Kidney (tissue), 14 donors: ENCODE results near the gene NHSL2. TPM values are rescaled to one million over a fixed set of nuclear protein-coding genes. Genes with fewer than 3 reads are reported as not detected.

Source experiments
- DNase-seq, 5 donors: peaks; one replicate each; pipeline ENCODE4 v3.0.0-alpha.2; 2013 to 2020
- FAIRE-seq: peaks from 2 replicates; lab custom pipeline; 2012; peaks lifted over from hg19 to GRCh38; lab: Jason Lieb, UNC
- H3K27ac ChIP-seq, 2 donors: one replicate each; pipeline ENCODE4 v1.7.0; 2013; ENCODE audit warnings: low read depth in 2 of 2, low read length in 2 of 2, inconsistent platforms in 1 of 2
- H3K27me3 ChIP-seq: one replicate; pipeline ENCODE4 v1.7.1; 2013; ENCODE audit warnings: low read length, inconsistent platforms; ENCODE audit not compliant: control insufficient read depth, insufficient read depth
- H3K36me3 ChIP-seq, 3 donors: one replicate each; pipeline versions ENCODE4 v1.7.0 to v1.7.1; 2013; ENCODE audit warnings: low read length in 3 of 3, control low read depth in 1 of 3, inconsistent platforms in 1 of 3; ENCODE audit not compliant: insufficient read depth in 3 of 3, control insufficient read depth in 2 of 3
- H3K4me1 ChIP-seq, 3 donors: one replicate each; pipeline versions ENCODE4 v1.7.0 to v1.7.1; 2013; ENCODE audit warnings: low read length in 3 of 3, inconsistent platforms in 1 of 3, low read depth in 1 of 3; ENCODE audit not compliant: control insufficient read depth in 2 of 3, insufficient read depth in 2 of 3
- H3K4me3 ChIP-seq, 3 donors: one replicate each; pipeline versions ENCODE4 v1.7.0 to v1.8.1; 2013; ENCODE audit warnings: low read length in 3 of 3, control low read depth in 1 of 3, inconsistent platforms in 1 of 3
- H3K9ac ChIP-seq, 3 donors: one replicate each; pipeline versions ENCODE4 v1.7.0 to v1.7.1; 2013; ENCODE audit warnings: low read length in 3 of 3, control low read depth in 1 of 3, inconsistent platforms in 1 of 3
- H3K9me3 ChIP-seq, 3 donors: one replicate each; pipeline versions ENCODE4 v1.7.0 to v1.7.1; 2013; ENCODE audit warnings: low read length in 3 of 3, control low read depth in 1 of 3, inconsistent platforms in 1 of 3; ENCODE audit not compliant: control insufficient read depth in 2 of 3, insufficient read depth in 1 of 3
- CTCF ChIP-seq: IDR thresholded peaks from 3 replicates; pipeline ENCODE4 v1.5.1; 2012; ENCODE audit warnings: mild to moderate bottlenecking, moderate library complexity, borderline replicate concordance; ENCODE audit not compliant: insufficient read depth; ENCODE audit errors: extremely low read depth
- intact Hi-C: fragments of 100-400 bp; cut with DNase I; formaldehyde crosslinking; loops from one replicate; pipeline ENCODE4 v1.11.1; 2022
- polyA plus RNA-seq: library from polyadenylated mRNA; stranded (reverse); fragments of 350-450 nt; fragmentation: Illumina TruSeq; extraction: RNeasy Lipid Tissue Mini Kit (QIAGEN cat#74804); gene quantifications from one replicate; pipeline ENCODE4 v1.2.3, GENCODE V29; 2014; ENCODE audit warnings: low read depth, low replicate concordance; ENCODE audit not compliant: insufficient read depth
- total RNA-seq: library from RNA; stranded (reverse); fragmentation: NEBNext Ultra II Directional; extraction: Animal tissue kit (Norgen Biotek cat#: 25700); gene quantifications from one replicate; pipeline ENCODE4 v1.2.1, GENCODE V29; 2021
- donor health status: control.
- donor health status: control.
- donor health status: control.
- donor health status: control.
- donor health status: control.
- donor health status: DM: yes; HTN: yes; CAD: no.
- donor health status: Normal renal cell carcinoma (clear cell type).

Gene NHSL2
- total and polyA plus RNA-seq, 2 donors from 2014 or later = 1.3 to 10.8 TPM

GRCh38 chrX:72029483-72030411, 119.1 kb downstream of the NHSL2 start:
- Histone ChIP-seq H3K27me3 (peaks cover 2% of the 10 kb centered on the region), H3K4me1 (peaks cover 0 to 7% (median 0%) of the 10 kb centered on the region in 3 donors), H3K4me3 (no peak overlapping the region), H3K9me3 (no peaks in the 10 kb centered on the region), H3K36me3 (no peaks in the 10 kb centered on the region), H3K9ac (no peak overlapping the region), H3K27ac (peak overlapping the region in 1 of 2 donors; percentile 1)
- no peak for TF ChIP-seq CTCF
- DNase-seq (peak in 2 of 5 donors; percentile 34 to 51), FAIRE-seq (no peak)
- intact Hi-C loops = loop anchor here (10.0 kb wide), 1 partner anchor 95 kb away; no protein-coding TSS in a partner anchor

- no peak for TF ChIP-seq CTCF
- H3K4me3 ChIP-seq = no peak overlapping the region
- H3K9me3 ChIP-seq = no peaks in the 10 kb centered on the region
- H3K9ac ChIP-seq = no peak overlapping the region
- intact Hi-C loops = no loop called here
- peak overlapping the region in 1 of 2 donors; percentile 37 for H3K27ac ChIP-seq
- FAIRE-seq = no peak
- H3K36me3 ChIP-seq = no peaks in the 10 kb centered on the region
- no peaks in the 10 kb centered on the region for H3K27me3 ChIP-seq
- peaks cover 0 to 7% (median 0%) of the 10 kb centered on the region in 3 donors for H3K4me1 ChIP-seq
- peak in 1 of 5 donors; percentile 46 for DNase-seq
Observed at GRCh38 chrX:72030431-72030830, 119.8 kb downstream of the NHSL2 start.

GRCh38 chrX:72031118-72031517, 120.5 kb downstream of the NHSL2 start:
- intact Hi-C loops = no loop called here
- Histone ChIP-seq H3K36me3 (no peaks in the 10 kb centered on the region), H3K4me3 (no peak overlapping the region), H3K9ac (no peak overlapping the region), H3K4me1 (peaks cover 0 to 7% (median 0%) of the 10 kb centered on the region in 3 donors), H3K27me3 (no peaks in the 10 kb centered on the region), H3K27ac (no peak overlapping the region), H3K9me3 (no peaks in the 10 kb centered on the region)
- no peak for FAIRE-seq
- DNase-seq = no peak
- no peak for TF ChIP-seq CTCF
